Upper lobe of left lung (tissue), 6 donors: ENCODE measurements around the gene COL6A2. TPM values are rescaled to one million over a fixed set of nuclear protein-coding genes. Genes with fewer than 3 reads are reported as not detected.
A peak's percentile ranks its signal among the peaks of the same experiment; 100 is the strongest.

Experiments used
- ATAC-seq, 2 donors: fragments of 200-7000 bp; cut with Tn5 transposase; one replicate each; pipeline ENCODE4 v1.9.1; 2022; ENCODE audit warnings: mild to moderate bottlenecking in 2 of 2, moderate library complexity in 2 of 2; ENCODE audit not compliant: low FRiP score in 2 of 2
- DNase-seq, 2 donors: peaks; one replicate each; pipeline ENCODE4 v3.0.0-alpha.2; 2019 to 2020
- H3K27ac ChIP-seq, 4 donors: fragments of 200-600 bp; sonication (generic); one replicate each; pipeline ENCODE4 v1.5.1; 2016 to 2019
- H3K27me3 ChIP-seq, 4 donors: fragments of 200-600 bp; sonication (generic); one replicate each; pipeline ENCODE4 v1.5.1; 2017 to 2019
- H3K36me3 ChIP-seq, 4 donors: fragments of 200-600 bp; sonication (generic); one replicate each; pipeline ENCODE4 v1.5.1; 2016 to 2019
- H3K4me1 ChIP-seq, 4 donors: fragments of 200-600 bp; sonication (generic); one replicate each; pipeline ENCODE4 v1.5.1; 2018 to 2019
- H3K4me3 ChIP-seq, 4 donors: fragments of 200-600 bp; sonication (generic); one replicate each; pipeline ENCODE4 v1.5.1; 2017 to 2019; ENCODE audit warnings: mild to moderate bottlenecking in 2 of 4, moderate library complexity in 1 of 4
- H3K9me3 ChIP-seq, 4 donors: fragments of 200-600 bp; sonication (generic); one replicate each; pipeline ENCODE4 v1.5.1; 2018 to 2019
- EP300 ChIP-seq, 4 donors: sonication (generic); formaldehyde crosslinking; IDR thresholded peaks; one replicate each; pipeline ENCODE4 v1.5.1; 2017; ENCODE audit warnings: antibody characterized with exemption in 4 of 4, control low read depth in 2 of 4
- POLR2A ChIP-seq, 4 donors: fragments of 450-650 bp; IDR thresholded peaks; one replicate each; pipeline ENCODE4 v1.5.1; 2016 to 2017; ENCODE audit warnings: antibody characterized with exemption in 4 of 4, mild to moderate bottlenecking in 2 of 4
- POLR2AphosphoS5 ChIP-seq, 2 donors: sonication (generic); formaldehyde crosslinking; IDR thresholded peaks; one replicate each; pipeline ENCODE4 v1.5.1; 2017; ENCODE audit warnings: antibody characterized with exemption in 2 of 2
- WGBS, 2 donors: methylation state at CpG; one replicate each; pipeline ENCODE4 v1.1.5; 2017 to 2018; 5-methylcytosine and 5-hydroxymethylcytosine counted together
- total RNA-seq, 6 donors: library from RNA; depleted of rRNA in 4 of 6; stranded (reverse); fragments of >200 nt in 4 of 6; gene quantifications; one replicate each; pipeline versions ENCODE4 v1.1.0 to v1.2.1, GENCODE V29; 2016 to 2021
- TF ChIP-seq, protein P1 (sequence below), 6 experiments: fragments of 450-650 bp in 4 of 6; fragments of 200-600 bp in 2 of 6; sonication (generic) in 2 of 6; IDR thresholded peaks; one replicate each; pipeline ENCODE4 v1.5.1; 2016 to 2019; ENCODE audit warnings: antibody characterized with exemption in 6 of 6
- donor health status: DM: no; HTN: no; CAD: no; lungs with moderate emphysema.
- donor health status: DM: no; HTN: yes; CAD: no; lungs with severe emphysema.

The COL6A2 gene
- total RNA-seq, 6 donors from 2014 or later: 105 to 522 (median 304) TPM

DNA sequence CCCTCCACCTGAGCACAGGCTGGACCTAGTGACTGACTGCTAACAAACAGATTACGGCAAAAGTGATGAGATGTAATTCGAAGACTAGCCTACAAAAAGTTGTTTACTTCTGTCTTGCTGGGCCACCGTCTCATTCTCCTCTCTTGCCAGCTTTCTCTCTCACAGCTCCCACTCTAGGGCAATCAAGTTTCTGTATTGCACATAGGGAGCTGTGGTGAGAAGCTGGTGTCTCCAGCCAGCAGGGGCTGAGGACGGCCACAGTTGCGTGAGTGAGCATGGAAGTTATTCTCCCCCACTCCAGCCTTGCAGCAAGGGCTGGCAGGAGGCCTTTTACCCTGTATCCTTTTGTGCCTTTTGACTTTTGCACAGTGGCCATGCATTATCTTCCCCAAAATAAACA, 8.6 kb upstream of the COL6A2 start:
- DNase-seq: no peak
- no peak for TF ChIP-seq EP300 (IDR thresholded peaks at IDR 0.05)
- TF ChIP-seq, protein P1, sequence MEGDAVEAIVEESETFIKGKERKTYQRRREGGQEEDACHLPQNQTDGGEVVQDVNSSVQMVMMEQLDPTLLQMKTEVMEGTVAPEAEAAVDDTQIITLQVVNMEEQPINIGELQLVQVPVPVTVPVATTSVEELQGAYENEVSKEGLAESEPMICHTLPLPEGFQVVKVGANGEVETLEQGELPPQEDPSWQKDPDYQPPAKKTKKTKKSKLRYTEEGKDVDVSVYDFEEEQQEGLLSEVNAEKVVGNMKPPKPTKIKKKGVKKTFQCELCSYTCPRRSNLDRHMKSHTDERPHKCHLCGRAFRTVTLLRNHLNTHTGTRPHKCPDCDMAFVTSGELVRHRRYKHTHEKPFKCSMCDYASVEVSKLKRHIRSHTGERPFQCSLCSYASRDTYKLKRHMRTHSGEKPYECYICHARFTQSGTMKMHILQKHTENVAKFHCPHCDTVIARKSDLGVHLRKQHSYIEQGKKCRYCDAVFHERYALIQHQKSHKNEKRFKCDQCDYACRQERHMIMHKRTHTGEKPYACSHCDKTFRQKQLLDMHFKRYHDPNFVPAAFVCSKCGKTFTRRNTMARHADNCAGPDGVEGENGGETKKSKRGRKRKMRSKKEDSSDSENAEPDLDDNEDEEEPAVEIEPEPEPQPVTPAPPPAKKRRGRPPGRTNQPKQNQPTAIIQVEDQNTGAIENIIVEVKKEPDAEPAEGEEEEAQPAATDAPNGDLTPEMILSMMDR (IDR thresholded peaks at IDR 0.05): no peak
- TF ChIP-seq POLR2AphosphoS5 (IDR thresholded peaks at IDR 0.05): no peak
- H3K4me3 ChIP-seq: no peak overlapping the region
- ATAC-seq: no peak
- H3K4me1 ChIP-seq: peaks cover 0 to 6% (median 0%) of the 10 kb centered on the region in 4 donors
- H3K9me3 ChIP-seq: peaks cover 0 to 16% (median 0%) of the 10 kb centered on the region in 4 donors
- H3K36me3 ChIP-seq: no peaks in the 10 kb centered on the region
- no peaks in the 10 kb centered on the region for H3K27me3 ChIP-seq
- 66 to 75% methylated on average over 5 of the region's 5 CpGs for WGBS, 2 donors
- H3K27ac ChIP-seq: no peak overlapping the region

DNA sequence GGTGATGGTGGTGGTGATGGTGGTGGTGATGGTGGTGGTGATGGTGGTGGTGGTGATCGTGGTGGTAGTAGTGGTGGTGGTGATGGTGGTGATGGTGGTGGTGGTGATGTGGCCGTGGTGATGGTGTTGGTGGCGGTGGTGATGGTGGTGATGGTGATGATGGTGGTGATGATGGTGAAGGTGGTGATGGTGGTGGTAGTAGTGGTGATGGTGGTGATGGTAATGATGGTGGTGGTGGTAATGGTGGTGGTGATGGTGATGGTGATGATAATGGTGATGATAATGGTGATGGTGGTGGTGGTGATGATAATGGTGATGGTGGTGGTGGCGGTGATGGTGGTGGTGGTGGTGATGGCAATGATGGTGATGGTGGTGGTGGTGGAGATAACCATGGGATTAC, 6.8 kb upstream of the COL6A2 start:
- H3K27ac ChIP-seq: peak overlapping the region in 2 of 4 donors; percentile 50 to 83
- no peak for TF ChIP-seq EP300 (IDR thresholded peaks at IDR 0.05)
- TF ChIP-seq, protein P1 (IDR thresholded peaks at IDR 0.05): no peak
- 80 to 84% methylated on average over 4 of the region's 4 CpGs for WGBS, 2 donors
- H3K4me1 ChIP-seq: peaks cover 0 to 6% (median 0%) of the 10 kb centered on the region in 4 donors
- no peaks in the 10 kb centered on the region for H3K27me3 ChIP-seq
- no peak for DNase-seq
- H3K9me3 ChIP-seq: peaks cover 0 to 12% (median 0%) of the 10 kb centered on the region in 4 donors
- H3K4me3 ChIP-seq: no peak overlapping the region
- no peak for ATAC-seq
- no peaks in the 10 kb centered on the region for H3K36me3 ChIP-seq

DNA sequence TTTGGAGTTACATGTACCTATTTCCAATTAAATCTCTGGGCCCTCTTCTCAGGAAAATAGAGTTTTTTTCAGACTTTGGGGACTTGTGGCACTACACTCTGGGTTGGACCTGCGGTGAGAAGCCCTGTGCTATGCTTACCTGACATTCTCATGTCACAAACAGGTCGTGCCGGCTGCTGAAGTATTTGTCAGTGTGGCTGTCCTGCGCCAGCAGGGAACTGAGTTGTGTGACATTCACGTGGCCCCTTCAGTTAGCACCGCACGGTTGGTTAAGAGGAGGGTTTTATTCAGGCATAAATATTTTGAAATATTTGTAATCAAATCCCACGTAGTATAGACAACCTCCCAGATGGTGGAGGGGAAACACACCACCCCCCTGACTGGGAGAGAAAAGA, 6.3 kb upstream of the COL6A2 start:
- DNase-seq (no peak), ATAC-seq (no peak)
- H3K9me3 ChIP-seq: peaks cover 0 to 12% (median 0%) of the 10 kb centered on the region in 4 donors
- no peaks in the 10 kb centered on the region for H3K36me3 ChIP-seq
- peak overlapping the region; percentile 9 to 83 (median 62) for H3K27ac ChIP-seq
- WGBS, 2 donors: 56 to 73% methylated on average over 8 of the region's 8 CpGs
- H3K27me3 ChIP-seq: no peaks in the 10 kb centered on the region
- TF ChIP-seq POLR2A (IDR thresholded peaks at IDR 0.05) (no peak), EP300 (IDR thresholded peaks at IDR 0.05) (no peak), POLR2AphosphoS5 (IDR thresholded peaks at IDR 0.05) (no peak)
- TF ChIP-seq, protein P1 (IDR thresholded peaks at IDR 0.05): no peak
- H3K4me1 ChIP-seq: peaks cover 0 to 6% (median 0%) of the 10 kb centered on the region in 4 donors
- peak overlapping the region in 1 of 4 donors; percentile 18 for H3K4me3 ChIP-seq

DNA sequence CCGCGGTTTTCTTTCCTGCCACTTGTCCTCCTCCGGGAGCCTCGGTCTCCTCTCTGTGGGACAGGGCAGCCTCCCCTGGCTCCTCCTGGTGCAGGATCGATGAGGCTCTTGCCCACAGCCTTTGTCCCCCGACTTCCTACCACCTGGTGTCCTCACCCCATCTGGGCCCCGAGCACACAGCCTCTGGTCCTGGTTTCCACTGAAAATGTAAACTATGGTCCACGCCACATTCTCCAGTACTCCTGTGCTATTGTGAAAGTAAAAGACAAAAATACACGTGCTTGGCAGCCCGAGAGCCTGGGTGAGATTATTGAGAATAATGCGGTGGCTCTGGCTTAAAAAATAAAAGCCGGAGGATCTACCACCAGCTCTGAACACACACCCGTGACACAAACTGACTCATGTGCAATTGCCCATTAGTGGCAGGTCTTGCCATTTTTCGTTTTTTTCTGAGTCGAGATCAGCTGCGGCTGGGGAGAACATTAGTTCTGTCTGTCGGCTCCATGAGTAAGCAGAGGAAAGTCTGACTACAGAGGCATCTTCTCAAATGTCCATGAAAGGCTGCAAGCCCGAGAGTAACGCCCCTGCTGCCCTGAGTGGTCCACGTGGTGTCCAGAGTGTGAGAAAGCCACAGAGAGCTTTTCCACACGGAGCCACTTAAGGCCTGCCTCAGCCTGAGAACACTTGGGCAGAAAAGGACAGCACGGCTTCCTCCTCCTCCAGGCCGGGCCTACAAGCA, 5.7 kb upstream of the COL6A2 start:
- Histone ChIP-seq H3K4me1 (peaks cover 0 to 6% (median under 1%) of the 10 kb centered on the region in 4 donors), H3K4me3 (peak overlapping the region in 1 of 4 donors; percentile 18), H3K9me3 (peaks cover 0 to 12% (median 0%) of the 10 kb centered on the region in 4 donors), H3K27ac (peak overlapping the region; percentile 50 to 83 (median 64)), H3K27me3 (peaks cover 0 to 2% (median 0%) of the 10 kb centered on the region in 4 donors), H3K36me3 (no peaks in the 10 kb centered on the region)
- no peak for DNase-seq
- WGBS, 2 donors: 60 to 66% methylated on average over 17 to 23 of the region's 23 CpGs
- TF ChIP-seq POLR2A (IDR thresholded peaks at IDR 0.05) (no peak), POLR2AphosphoS5 (IDR thresholded peaks at IDR 0.05) (peak; percentile 55 to 63)
- ATAC-seq: peak; percentile 74 to 92

DNA sequence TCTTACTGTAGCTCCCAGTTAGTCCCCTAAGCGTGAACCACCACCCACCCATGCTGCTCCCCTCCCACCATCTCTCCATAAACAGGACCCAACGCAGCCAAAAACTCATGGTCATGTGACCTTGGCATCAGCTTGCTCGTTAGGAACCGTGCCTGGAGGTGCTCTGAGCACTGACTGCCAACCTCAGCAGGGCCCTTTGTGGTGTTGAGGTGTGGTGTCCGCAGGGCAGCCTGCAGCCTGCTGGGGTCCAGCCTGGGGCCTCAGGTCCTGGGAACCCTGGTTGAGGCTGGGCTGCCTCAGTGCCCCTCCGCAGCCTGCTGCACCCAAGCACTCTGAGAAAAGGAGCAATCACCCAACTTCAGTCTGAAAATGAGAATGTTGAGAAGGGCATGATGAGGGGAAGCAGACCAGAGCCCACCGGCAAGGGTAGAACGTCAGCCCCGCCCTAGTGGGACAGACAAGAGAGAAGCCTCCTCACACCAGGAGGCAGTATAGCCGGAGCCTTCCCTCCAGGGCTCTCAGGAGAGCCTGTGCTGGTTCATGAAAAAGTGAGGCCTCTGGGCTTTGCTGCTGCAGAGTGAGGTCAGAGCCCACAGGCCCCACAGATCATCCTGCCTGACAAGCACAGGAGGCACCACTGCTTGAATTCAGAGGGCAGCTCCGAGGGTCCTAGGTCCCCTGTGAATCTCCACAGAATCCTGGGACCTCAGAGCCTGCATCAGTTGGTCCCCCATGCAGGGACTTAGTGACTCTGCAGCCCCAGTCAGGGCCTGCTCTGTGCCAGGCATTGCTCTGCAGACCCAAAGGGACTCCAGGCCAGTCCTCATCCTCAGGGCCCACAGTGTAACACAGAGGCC, 4.9 kb upstream of the COL6A2 start:
- Histone ChIP-seq H3K27ac (peak overlapping the region; percentile 4 to 83 (median 64)), H3K36me3 (no peaks in the 10 kb centered on the region), H3K27me3 (peaks cover 0 to 8% (median 2%) of the 10 kb centered on the region in 4 donors), H3K4me3 (no peak overlapping the region), H3K9me3 (peaks cover 0 to 9% (median 0%) of the 10 kb centered on the region in 4 donors), H3K4me1 (peaks cover 1 to 10% (median 8%) of the 10 kb centered on the region in 4 donors)
- peak in 1 of 2 donors; percentile 50 for DNase-seq
- no peak for TF ChIP-seq POLR2A (IDR thresholded peaks at IDR 0.05)
- TF ChIP-seq, protein P1 (IDR thresholded peaks at IDR 0.05): no peak
- no peak for TF ChIP-seq EP300 (IDR thresholded peaks at IDR 0.05)
- no peak for TF ChIP-seq POLR2AphosphoS5 (IDR thresholded peaks at IDR 0.05)
- peak in 1 of 2 donors; percentile 4 for ATAC-seq
- 68 to 78% methylated on average over 10 to 11 of the region's 11 CpGs for WGBS, 2 donors
